Breast epithelium (tissue), 4 donors: ENCODE measurements around the gene FAM200C. TPM values are rescaled to one million over a fixed set of nuclear protein-coding genes. Genes with fewer than 3 reads are reported as not detected.

ENCODE experiments used
- DNase-seq, 2 donors: peaks; one replicate each; pipeline ENCODE4 v3.0.0-alpha.2; 2019; ENCODE audit warnings: low spot score in 2 of 2
- H3K27ac ChIP-seq, 2 donors: fragments of 200-600 bp; sonication (generic) in 1 of 2; one replicate each; pipeline ENCODE4 v1.5.1; 2016 to 2019; ENCODE audit warnings: mild to moderate bottlenecking in 1 of 2
- H3K27me3 ChIP-seq, 2 donors: fragments of 200-600 bp; sonication (generic) in 1 of 2; one replicate each; pipeline versions ENCODE4 v1.5.1 to v1.6.0; 2017 to 2019; ENCODE audit warnings: control low read depth in 1 of 2, mild to moderate bottlenecking in 1 of 2
- H3K36me3 ChIP-seq: fragments of 200-600 bp; one replicate; pipeline ENCODE4 v1.5.1; 2019
- H3K4me1 ChIP-seq, 2 donors: fragments of 200-600 bp; sonication (generic); one replicate each; pipeline ENCODE4 v1.5.1; 2016 to 2019; ENCODE audit warnings: control low read depth in 1 of 2
- H3K4me3 ChIP-seq, 3 donors: fragments of 200-600 bp; sonication (generic); 1 replicate in 2 of 3; 2 replicates in 1 of 3; pipeline ENCODE4 v1.5.1; 2016 to 2019; ENCODE audit warnings: mild to moderate bottlenecking in 3 of 3, moderate library complexity in 2 of 3
- H3K9me3 ChIP-seq, 2 donors: fragments of 200-600 bp; sonication (generic) in 1 of 2; one replicate each; pipeline ENCODE4 v1.5.1; 2016 to 2019; ENCODE audit warnings: control low read depth in 1 of 2
- CTCF ChIP-seq, 3 donors: fragments of 450-650 bp; IDR thresholded peaks; one replicate each; pipeline ENCODE4 v1.5.1; 2016 to 2017; ENCODE audit warnings: antibody characterized with exemption in 3 of 3, mild to moderate bottlenecking in 3 of 3, moderate library complexity in 3 of 3
- POLR2A ChIP-seq: fragments of 450-650 bp; IDR thresholded peaks from one replicate; pipeline ENCODE4 v1.6.1; 2016; ENCODE audit warnings: antibody characterized with exemption, mild to moderate bottlenecking, moderate library complexity
- POLR2AphosphoS5 ChIP-seq, 3 donors: sonication (generic); formaldehyde crosslinking; IDR thresholded peaks; one replicate each; pipeline ENCODE4 v1.6.1; 2017; ENCODE audit warnings: antibody characterized with exemption in 3 of 3
- intact Hi-C: fragments of 100-400 bp; cut with DNase I; formaldehyde crosslinking; loops from one replicate; pipeline ENCODE4 v1.15.1; 2023; ENCODE audit warnings: low total_unique reads
- total RNA-seq, 3 donors: library from RNA; depleted of rRNA; stranded (reverse); fragments of >200 nt; gene quantifications; one replicate each; pipeline ENCODE4 v1.1.0, GENCODE V29; 2016

FAM200C gene
- total RNA-seq, 3 donors from 2014 or later = 2.7 to 5.6 (median 5.6) TPM

- intact Hi-C loops = no loop called here
- no peaks in the 10 kb centered on the region for H3K27me3 ChIP-seq
- H3K4me1 ChIP-seq = no peaks in the 10 kb centered on the region
- no peaks in the 10 kb centered on the region for H3K9me3 ChIP-seq
- H3K4me3 ChIP-seq = peak overlapping the region; percentile 80 to 90 (median 84)
- peak overlapping the region; percentile 95 to 96 for H3K27ac ChIP-seq
- no peak for DNase-seq
- no peak for TF ChIP-seq CTCF (IDR thresholded peaks at IDR 0.05)
- TF ChIP-seq POLR2AphosphoS5 (IDR thresholded peaks at IDR 0.05) = no peak
- TF ChIP-seq POLR2A = no peak
- H3K36me3 ChIP-seq = no peaks in the 10 kb centered on the region
These were observed 19.8 kb upstream of the FAM200C start for GRCh38 chr5:160419458-160420330.

GRCh38 chr5:160418561-160419457, 19.0 kb upstream of the FAM200C start, which contains the start of gene SLU7:
SLU7 (minus strand) TSS chr5:160419081; CDS start chr5:160415294, 3,787 bp downstream.
- intact Hi-C loops = no loop called here
- no peaks in the 10 kb centered on the region for H3K4me1 ChIP-seq
- no peaks in the 10 kb centered on the region for H3K9me3 ChIP-seq
- DNase-seq = peak; percentile 92 to 95
- no peak for TF ChIP-seq CTCF (IDR thresholded peaks at IDR 0.05)
- peak; percentile 84 for TF ChIP-seq POLR2A
- TF ChIP-seq POLR2AphosphoS5 (IDR thresholded peaks at IDR 0.05) = peak; percentile 65 to 96 (median 81)
- peak within 1 kb of the TSS; percentile 80 to 90 (median 84) for H3K4me3 ChIP-seq
- peak within 1 kb of the TSS; percentile 95 to 96 for H3K27ac ChIP-seq
- H3K27me3 ChIP-seq = no peaks in the 10 kb centered on the region
- no peaks in the 10 kb centered on the region for H3K36me3 ChIP-seq

- intact Hi-C loops = no loop called here
- Histone ChIP-seq H3K27me3 (no peaks in the 10 kb centered on the region), H3K9me3 (no peaks in the 10 kb centered on the region), H3K27ac (peak overlapping the region in 1 of 2 donors; percentile 83), H3K4me1 (no peaks in the 10 kb centered on the region), H3K4me3 (peak overlapping the region; percentile 69 to 80 (median 70)), H3K36me3 (peaks cover 2% of the 10 kb centered on the region)
- TF ChIP-seq POLR2AphosphoS5 (IDR thresholded peaks at IDR 0.05) = no peak
- no peak for TF ChIP-seq CTCF (IDR thresholded peaks at IDR 0.05)
- no peak for TF ChIP-seq POLR2A
- no peak for DNase-seq
These were observed 1.0 kb downstream of the FAM200C start for GRCh38 chr5:160398806-160399205.

- Histone ChIP-seq H3K4me1 (no peaks in the 10 kb centered on the region), H3K27me3 (no peaks in the 10 kb centered on the region)
- intact Hi-C loops = no loop called here
These were observed 2.4 kb downstream of the FAM200C start for GRCh38 chr5:160397492-160397891.

More at GRCh38 chr5:160397492-160397891, 2.4 kb downstream of the FAM200C start:
- no peak for DNase-seq
- H3K36me3 ChIP-seq = no peaks in the 10 kb centered on the region
- TF ChIP-seq CTCF (IDR thresholded peaks at IDR 0.05) = no peak
- no peak for TF ChIP-seq POLR2AphosphoS5 (IDR thresholded peaks at IDR 0.05)
- no peak for TF ChIP-seq POLR2A
- no peak overlapping the region for H3K27ac ChIP-seq
- no peak overlapping the region for H3K4me3 ChIP-seq
- H3K9me3 ChIP-seq = no peaks in the 10 kb centered on the region
